ENCODE data around the gene ZNF548. TPM values are rescaled to one million over a fixed set of nuclear protein-coding genes. Genes with fewer than 3 reads are reported as not detected.

ZNF548 gene
- total and polyA plus RNA-seq, 2 experiments from 2014 or later: 1.9 to 9.8 TPM

- H2AFZ ChIP-seq: no peak overlapping the region
- ATAC-seq (no peak), DNase-seq (ENCODE audit: low spot score) (no peak)
- no peak overlapping the region for H3K4me3 ChIP-seq
- no peaks in the 10 kb centered on the region for H3F3A ChIP-seq (replicated peaks; ENCODE audit: low read depth)
- peaks cover 13% of the 10 kb centered on the region for H3K4me1 ChIP-seq (ENCODE audit: insufficient read depth)
- TF ChIP-seq JUNB (IDR thresholded peaks at IDR 0.05; ENCODE audit: unreplicated experiment): no peak
- TF ChIP-seq POLR2AphosphoS5 (IDR thresholded peaks at IDR 0.05; ENCODE audit: low read depth): no peak
- TF ChIP-seq EZH2 (IDR thresholded peaks at IDR 0.05; ENCODE audit: low read depth, unreplicated experiment): no peak
- TF ChIP-seq, protein P1, sequence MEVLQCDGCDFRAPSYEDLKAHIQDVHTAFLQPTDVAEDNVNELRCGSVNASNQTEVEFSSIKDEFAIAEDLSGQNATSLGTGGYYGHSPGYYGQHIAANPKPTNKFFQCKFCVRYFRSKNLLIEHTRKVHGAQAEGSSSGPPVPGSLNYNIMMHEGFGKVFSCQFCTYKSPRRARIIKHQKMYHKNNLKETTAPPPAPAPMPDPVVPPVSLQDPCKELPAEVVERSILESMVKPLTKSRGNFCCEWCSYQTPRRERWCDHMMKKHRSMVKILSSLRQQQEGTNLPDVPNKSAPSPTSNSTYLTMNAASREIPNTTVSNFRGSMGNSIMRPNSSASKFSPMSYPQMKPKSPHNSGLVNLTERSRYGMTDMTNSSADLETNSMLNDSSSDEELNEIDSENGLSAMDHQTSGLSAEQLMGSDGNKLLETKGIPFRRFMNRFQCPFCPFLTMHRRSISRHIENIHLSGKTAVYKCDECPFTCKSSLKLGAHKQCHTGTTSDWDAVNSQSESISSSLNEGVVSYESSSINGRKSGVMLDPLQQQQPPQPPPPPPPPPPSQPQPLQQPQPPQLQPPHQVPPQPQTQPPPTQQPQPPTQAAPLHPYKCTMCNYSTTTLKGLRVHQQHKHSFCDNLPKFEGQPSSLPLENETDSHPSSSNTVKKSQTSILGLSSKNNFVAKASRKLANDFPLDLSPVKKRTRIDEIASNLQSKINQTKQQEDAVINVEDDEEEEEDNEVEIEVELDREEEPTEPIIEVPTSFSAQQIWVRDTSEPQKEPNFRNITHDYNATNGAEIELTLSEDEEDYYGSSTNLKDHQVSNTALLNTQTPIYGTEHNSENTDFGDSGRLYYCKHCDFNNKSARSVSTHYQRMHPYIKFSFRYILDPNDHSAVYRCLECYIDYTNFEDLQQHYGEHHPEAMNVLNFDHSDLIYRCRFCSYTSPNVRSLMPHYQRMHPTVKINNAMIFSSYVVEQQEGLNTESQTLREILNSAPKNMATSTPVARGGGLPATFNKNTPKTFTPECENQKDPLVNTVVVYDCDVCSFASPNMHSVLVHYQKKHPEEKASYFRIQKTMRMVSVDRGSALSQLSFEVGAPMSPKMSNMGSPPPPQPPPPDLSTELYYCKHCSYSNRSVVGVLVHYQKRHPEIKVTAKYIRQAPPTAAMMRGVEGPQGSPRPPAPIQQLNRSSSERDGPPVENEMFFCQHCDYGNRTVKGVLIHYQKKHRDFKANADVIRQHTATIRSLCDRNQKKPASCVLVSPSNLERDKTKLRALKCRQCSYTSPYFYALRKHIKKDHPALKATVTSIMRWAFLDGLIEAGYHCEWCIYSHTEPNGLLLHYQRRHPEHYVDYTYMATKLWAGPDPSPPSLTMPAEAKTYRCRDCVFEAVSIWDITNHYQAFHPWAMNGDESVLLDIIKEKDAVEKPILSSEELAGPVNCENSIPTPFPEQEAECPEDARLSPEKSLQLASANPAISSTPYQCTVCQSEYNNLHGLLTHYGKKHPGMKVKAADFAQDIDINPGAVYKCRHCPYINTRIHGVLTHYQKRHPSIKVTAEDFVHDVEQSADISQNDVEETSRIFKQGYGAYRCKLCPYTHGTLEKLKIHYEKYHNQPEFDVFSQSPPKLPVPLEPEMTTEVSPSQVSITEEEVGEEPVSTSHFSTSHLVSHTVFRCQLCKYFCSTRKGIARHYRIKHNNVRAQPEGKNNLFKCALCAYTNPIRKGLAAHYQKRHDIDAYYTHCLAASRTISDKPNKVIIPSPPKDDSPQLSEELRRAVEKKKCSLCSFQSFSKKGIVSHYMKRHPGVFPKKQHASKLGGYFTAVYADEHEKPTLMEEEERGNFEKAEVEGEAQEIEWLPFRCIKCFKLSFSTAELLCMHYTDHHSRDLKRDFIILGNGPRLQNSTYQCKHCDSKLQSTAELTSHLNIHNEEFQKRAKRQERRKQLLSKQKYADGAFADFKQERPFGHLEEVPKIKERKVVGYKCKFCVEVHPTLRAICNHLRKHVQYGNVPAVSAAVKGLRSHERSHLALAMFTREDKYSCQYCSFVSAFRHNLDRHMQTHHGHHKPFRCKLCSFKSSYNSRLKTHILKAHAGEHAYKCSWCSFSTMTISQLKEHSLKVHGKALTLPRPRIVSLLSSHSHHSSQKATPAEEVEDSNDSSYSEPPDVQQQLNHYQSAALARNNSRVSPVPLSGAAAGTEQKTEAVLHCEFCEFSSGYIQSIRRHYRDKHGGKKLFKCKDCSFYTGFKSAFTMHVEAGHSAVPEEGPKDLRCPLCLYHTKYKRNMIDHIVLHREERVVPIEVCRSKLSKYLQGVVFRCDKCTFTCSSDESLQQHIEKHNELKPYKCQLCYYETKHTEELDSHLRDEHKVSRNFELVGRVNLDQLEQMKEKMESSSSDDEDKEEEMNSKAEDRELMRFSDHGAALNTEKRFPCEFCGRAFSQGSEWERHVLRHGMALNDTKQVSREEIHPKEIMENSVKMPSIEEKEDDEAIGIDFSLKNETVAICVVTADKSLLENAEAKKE (CRISPR knock-in tag; IDR thresholded peaks at IDR 0.05): no peak
- no peak for TF ChIP-seq CREB1 (CRISPR knock-in tag; IDR thresholded peaks at IDR 0.05; ENCODE audit: low read depth)
- no peak for TF ChIP-seq EZH2phosphoT487 (IDR thresholded peaks at IDR 0.05; ENCODE audit: unreplicated experiment)
- TF ChIP-seq, protein P2, sequence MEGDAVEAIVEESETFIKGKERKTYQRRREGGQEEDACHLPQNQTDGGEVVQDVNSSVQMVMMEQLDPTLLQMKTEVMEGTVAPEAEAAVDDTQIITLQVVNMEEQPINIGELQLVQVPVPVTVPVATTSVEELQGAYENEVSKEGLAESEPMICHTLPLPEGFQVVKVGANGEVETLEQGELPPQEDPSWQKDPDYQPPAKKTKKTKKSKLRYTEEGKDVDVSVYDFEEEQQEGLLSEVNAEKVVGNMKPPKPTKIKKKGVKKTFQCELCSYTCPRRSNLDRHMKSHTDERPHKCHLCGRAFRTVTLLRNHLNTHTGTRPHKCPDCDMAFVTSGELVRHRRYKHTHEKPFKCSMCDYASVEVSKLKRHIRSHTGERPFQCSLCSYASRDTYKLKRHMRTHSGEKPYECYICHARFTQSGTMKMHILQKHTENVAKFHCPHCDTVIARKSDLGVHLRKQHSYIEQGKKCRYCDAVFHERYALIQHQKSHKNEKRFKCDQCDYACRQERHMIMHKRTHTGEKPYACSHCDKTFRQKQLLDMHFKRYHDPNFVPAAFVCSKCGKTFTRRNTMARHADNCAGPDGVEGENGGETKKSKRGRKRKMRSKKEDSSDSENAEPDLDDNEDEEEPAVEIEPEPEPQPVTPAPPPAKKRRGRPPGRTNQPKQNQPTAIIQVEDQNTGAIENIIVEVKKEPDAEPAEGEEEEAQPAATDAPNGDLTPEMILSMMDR (conservative IDR thresholded peaks at IDR 0.05; ENCODE audit: low read depth in 2 of 2): no peak
- Mint-ChIP-seq H3K9me3 (no peaks in the 10 kb centered on the region; the same call in 2 of the 3 replicates), H3K27me3 (ENCODE audit: insufficient read depth, low read depth, poor library complexity) (peaks cover 13% of the 10 kb centered on the region), H3K4me3 (no peak overlapping the region), H3K27ac (no peak overlapping the region), H3K4me1 (peaks cover 13% of the 10 kb centered on the region), H3K36me3 (ENCODE audit: low read depth) (peaks cover 5% of the 10 kb centered on the region; the same call in 2 of the 3 replicates)
- no peak overlapping the region for H3K4me2 ChIP-seq
- no peak overlapping the region for H3K27ac ChIP-seq (ENCODE audit: low read depth)
- peaks cover 19% of the 10 kb centered on the region for H3K79me2 ChIP-seq (replicated peaks; ENCODE audit: insufficient read depth)
- no peaks in the 10 kb centered on the region for H3K27me3 ChIP-seq (ENCODE audit: insufficient read depth)
- H4K20me1 ChIP-seq (replicated peaks; ENCODE audit: insufficient read depth): no peaks in the 10 kb centered on the region
- no peaks in the 10 kb centered on the region for H3K36me3 ChIP-seq (ENCODE audit: insufficient read depth)
- H3K9me2 ChIP-seq (ENCODE audit: insufficient read depth): no peaks in the 10 kb centered on the region
Observed at GRCh38 chr19:57348136-57348535, 41.5 kb upstream of the ZNF548 start.

All from GM23338 (cell line).